ENCODE measurements around the gene FOXP1.

Gene FOXP1

DNA sequence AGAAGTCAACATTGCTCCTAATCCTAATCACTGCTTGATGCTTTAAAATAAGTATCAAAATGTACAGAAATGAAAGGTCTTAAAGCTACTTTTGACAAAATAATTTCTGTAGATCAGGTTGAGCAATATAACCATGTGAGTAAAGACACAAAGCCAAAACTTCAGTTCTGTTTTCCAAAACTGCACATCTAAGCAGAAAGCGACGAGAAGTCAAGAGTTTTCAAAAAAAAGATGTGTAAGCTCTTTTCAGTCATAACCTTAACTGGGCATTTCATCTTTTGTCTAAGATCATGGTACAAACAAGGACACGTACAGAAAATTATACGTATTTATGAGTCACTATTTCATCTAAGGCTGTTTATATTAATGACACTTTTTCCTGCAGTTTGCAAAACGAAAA, 608.8 kb downstream of the FOXP1 start:
- DNase-seq (ENCODE audit: extremely low read depth in 1 of 2, low read depth in 1 of 2) = no peak

DNA sequence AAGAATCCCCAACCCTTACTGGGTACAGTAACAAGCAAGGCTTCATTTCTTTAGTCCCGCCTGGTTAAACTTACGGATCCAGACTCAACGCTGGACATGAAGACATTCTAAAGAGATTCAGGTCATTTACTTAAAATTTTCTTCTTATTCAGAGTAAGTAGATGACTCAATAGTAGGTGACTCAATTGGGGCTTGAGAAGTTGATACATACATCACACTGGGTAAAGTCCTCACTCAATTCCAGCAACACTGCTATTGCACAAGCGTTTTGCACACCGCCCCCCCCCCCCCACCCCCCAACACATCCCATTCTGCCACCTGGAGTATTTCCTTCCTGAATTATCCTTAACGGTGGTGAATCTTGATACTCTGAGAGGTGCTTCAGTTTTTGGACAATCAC, 610.0 kb downstream of the FOXP1 start:
- no peak for DNase-seq (ENCODE audit: extremely low read depth in 1 of 2, low read depth in 1 of 2)

DNA sequence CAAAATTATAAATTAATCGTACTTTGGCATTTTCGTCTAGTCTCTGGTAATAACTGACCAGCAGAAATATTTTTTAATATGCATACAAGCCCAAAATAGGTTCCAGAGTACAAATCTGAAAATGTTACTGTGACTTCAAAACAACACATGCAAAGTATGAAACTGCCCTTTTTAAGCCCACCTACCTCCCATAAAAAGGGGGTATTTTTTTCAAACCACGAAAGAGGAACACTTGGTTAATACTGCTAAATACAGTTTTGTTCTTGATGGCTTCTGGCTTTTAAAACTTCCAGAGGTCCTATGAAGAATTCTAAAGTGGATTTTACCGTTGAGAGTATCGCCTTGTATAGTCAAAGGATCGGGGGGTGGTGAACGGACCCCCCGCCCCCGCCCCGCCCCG, 610.7 kb downstream of the FOXP1 start:
- DNase-seq (ENCODE audit: extremely low read depth in 1 of 2, low read depth in 1 of 2) = no peak

DNA sequence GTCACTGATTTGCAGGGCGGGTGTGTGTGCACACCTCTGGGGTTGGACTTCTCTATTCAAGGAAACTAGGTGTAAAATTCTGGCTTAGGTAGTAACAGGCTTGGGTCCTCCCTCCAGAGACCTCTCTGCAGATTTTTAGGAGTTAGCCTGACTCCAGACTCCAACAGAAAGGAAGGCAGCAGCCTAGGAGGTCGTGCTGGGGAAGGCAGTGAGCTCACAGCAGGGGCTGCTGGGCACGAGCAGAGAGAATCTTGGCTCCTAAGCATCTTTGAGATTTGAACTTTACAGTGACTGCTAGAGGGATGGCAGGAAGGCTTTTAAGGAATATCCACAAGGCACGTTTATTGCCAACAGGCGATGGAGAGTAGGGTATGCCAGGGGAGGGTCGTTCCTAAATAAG, 612.6 kb downstream of the FOXP1 start:
- no peak for DNase-seq (ENCODE audit: extremely low read depth in 1 of 2, low read depth in 1 of 2)

DNA sequence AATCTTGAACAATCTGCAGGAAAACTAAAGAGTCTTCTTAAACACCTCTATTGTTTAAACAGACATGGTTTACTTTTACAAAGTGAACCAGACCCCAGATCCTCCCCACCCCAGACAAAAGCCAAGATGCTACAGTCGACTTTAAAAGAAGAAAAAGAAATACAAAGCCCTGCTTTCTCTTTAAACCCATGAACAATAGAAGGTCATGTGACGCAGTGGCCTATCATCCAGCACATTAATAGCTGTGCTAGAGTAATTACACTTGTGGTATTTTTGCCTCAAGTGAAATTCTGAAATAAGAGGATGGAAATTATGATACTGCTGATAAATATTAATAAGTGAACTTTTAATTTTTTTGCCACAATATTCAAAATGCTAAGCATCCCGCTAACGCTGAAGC, 613.4 kb downstream of the FOXP1 start:
- no peak for DNase-seq (ENCODE audit: extremely low read depth in 1 of 2, low read depth in 1 of 2)

DNA sequence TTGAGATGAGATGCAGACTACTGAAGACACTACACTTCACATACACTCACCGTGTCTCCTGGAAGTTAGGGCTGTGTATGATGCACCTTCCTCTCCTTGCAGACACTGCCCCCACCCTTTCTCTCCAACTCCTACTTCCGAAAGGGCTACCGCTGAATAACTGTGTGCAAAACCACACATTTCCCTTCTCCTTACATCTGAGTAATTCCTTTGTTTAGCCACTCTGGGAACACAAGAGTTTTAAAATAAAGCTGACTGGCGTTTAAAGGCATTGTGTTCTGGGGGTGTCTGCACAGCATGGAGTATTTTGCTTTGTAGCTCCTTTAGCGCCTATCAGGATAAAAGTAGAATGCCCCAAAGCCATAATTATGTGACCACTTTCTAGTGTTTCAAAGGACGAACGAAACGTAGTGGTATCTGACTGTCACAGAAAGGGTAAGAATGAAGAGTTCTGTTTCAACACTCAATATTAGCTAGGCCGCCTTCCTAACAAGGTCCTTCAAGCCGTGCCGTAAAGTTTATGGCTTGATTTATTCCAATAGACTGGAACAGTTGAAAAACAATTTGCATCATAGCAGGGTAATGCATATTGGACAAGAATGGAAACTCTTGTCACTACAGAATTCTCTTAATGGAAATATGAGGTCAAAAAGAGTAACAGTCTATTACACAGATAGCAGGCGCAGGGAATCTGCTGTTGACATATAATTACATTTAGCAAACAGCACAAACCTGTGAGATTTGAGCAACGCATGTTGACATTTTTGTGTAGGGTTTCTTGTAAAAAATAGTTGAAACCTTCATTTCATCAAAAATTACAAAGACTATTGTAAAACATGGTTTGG, 619.9 kb downstream of the FOXP1 start:
- no peak for DNase-seq (ENCODE audit: extremely low read depth in 1 of 2, low read depth in 1 of 2)

DNA sequence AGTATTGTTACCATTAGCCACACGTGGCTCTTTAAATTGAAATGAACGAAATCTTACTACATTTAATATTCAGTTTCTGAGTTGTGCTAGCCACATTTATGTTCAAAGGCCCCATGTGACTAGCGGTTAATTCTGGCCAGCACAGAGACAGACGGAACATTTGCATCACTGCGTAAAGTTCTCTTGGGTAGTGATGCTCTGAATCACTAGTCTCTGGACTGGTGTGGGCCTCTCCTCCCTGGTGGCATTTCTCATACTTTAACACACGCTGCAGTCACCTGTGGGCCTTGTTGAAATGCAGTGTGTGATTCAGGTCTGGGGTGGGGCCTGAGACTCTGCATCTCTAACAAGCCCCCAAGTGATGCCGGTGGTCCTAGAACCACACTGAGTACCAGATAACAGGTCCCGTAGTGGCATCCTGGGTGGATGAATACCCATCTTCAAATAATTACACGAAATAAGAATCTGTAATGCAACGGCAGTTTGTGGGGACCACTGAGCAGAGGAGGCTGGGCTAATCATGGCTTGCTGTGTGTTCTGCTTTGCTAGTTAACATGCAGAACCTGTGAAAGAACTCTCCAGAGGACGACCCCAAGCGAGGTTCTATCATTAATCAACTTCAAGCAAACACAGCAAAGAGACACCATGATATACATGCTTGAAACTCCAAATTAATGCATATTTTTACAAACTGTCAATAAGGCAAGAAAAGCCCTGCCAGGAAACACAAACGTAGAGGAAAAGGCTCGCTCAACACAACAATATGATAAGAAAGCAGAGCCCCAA, 623.8 kb downstream of the FOXP1 start:
- no peak for DNase-seq (ENCODE audit: extremely low read depth in 1 of 2, low read depth in 1 of 2)

DNA sequence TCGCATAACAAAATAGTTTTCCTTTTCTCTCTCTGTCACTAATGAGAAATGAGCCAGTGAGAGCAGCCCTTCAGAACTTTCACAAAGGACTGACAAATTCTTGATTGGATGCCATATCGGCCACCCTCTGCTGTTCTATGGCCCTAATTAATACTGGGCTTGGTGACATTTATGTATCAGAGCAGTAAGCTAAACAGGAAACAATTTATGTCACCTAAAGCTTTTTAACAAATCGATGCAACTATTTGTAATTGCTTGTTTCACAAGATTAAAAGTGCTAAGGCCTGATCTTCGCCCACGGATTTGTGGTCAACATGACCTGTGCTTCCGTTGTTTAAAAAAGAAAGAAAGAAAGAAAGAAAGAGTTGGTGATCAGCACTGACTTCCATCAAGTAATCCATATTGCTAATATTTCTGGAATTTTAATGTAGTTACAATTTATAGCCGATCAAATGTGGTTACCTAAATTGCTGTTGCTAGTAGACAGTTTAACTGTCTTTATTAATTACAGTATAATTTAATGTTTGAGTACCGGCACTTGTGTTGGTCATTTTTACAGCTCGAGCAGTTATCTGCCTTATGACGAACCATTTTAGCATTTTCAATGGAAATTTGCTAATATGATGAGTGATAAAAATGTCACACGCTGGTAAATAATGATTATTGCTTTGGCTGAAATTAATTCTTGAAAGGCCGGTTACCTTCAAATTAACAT, 631.3 kb downstream of the FOXP1 start:
- no peak for DNase-seq (ENCODE audit: extremely low read depth in 1 of 2, low read depth in 1 of 2)

DNA sequence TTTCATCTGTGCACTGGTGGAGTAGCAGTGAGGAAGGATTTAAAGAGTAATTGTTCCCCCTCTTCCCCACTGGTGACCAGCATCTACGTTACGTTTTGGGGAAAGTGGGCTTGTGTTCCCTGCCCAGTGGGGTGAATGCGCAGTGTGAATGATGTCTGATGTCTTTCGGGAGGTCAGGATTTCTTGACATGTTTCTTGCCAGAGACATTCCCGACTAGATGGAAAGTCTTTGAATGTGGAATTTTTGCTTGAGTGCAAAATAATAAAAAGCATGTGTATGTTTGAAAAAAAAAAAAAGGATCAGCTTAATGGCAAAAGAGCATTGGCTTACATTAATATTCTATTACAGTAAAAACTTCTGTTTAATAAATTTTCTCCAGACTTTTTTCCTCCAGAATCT, 632.2 kb downstream of the FOXP1 start:
- no peak for DNase-seq (ENCODE audit: extremely low read depth in 1 of 2, low read depth in 1 of 2)

DNA sequence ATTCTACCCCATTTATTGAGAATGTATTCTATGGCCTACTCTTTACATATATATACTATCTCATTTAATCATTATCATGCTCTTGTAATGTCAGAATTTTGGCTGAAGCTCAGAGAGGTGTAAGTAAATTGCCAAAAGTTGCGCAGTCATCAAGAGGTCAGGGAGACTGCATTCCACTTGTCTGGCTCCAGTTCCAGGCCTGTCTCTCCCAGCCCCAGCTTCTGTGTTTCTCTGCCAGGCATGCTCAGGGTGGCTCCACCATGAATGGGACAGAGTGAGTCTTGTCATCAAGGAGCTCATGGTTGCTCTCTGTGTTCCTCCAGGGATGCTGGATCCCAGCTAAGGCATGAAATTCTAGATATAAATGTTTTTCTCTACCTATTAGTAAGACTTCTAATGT, 635.9 kb downstream of the FOXP1 start:
- DNase-seq (ENCODE audit: extremely low read depth in 1 of 2, low read depth in 1 of 2) = no peak

DNA sequence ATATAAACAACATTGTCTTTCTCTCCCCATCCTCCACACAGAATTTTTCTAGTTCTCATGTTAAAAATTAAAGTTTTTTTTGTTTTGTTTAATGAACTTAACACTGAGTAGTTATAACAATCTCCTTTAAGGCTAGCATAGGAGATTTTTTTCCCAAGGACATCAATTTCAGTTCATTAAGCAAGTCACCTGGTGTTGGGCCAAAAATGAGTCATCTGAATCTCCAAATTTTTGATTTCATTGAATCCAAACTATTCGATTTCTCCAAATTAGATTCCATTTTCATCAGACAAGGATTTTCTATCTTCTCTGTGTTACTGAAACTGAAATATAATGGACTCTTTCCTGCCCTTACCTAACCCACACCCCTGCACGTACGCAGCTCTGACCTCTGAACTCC, 639.6 kb downstream of the FOXP1 start:
- no peak for DNase-seq (ENCODE audit: extremely low read depth in 1 of 2, low read depth in 1 of 2)

DNA sequence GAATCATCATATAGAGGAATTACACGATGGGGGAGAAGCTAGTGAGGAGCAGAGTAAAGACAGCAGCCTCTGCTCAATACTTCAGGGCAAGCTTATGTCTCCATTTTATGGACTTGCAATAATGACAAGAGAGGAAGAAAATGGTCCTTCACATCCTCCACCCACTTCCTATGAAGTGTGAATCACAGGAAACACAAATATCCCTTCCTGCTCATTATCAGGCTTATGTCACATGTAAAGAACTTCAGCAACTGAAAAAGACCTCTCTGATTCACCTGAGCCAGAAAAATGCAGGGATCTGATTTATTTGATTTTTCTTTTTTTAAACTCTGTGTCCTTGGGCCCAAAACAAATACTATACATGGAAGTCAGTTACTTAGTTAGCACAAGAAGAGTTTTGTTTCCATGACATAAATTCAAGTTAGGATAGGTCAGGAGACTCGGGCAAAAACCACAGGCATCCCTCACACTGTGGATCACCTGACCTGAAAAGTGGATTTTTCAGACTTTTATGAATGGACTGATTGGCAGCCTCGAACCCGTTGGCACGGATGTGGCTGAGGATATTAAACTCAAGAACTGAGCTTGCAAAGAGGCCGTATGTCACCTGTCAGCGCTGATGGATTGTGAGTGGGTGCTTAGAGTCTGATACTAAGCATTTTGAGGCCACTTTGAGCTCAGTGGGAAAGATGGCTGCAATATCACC, 650.3 kb downstream of the FOXP1 start:
- no peak for DNase-seq (ENCODE audit: extremely low read depth in 1 of 2, low read depth in 1 of 2)

DNA sequence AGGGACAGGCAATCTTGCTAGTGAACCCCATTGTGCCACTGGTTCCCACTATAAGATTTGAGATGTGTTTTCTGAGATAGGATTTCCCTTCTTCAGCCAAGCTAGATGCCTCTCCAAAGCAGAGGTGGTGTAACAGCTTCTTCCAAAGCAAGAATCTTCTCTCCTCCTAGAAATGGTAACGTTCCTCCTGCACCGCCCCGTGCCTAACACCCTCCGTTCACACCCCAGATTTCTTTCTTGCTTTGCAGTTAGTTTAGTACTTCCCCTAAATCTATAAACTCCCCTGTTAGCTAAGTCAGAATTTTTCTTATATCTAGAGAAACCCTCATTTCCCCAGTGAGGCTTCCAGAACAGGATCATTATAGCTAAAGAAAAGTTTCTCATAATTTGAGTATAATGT, 653.5 kb downstream of the FOXP1 start:
- DNase-seq (ENCODE audit: extremely low read depth in 1 of 2, low read depth in 1 of 2) = no peak

DNA sequence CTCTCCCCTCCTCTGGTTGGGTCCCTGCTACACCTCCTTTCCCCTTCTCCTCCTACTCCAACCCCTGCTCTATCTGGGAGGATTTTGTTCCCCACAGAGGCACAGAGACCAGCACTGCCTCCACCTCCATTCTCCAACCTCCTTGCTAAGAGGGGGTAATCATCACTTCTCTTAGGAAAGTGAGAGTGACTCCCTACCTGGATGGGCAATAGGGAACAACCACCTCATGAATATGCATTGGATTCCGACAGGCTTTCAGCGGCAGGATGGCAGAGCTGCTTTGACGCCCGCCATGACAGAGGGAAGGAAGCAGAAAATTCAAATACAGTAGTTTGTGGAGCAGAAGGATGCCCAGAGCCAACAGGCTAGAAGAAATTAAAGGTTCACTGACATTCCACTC, 656.3 kb downstream of the FOXP1 start:
- no peak for DNase-seq (ENCODE audit: extremely low read depth in 1 of 2, low read depth in 1 of 2)

DNA sequence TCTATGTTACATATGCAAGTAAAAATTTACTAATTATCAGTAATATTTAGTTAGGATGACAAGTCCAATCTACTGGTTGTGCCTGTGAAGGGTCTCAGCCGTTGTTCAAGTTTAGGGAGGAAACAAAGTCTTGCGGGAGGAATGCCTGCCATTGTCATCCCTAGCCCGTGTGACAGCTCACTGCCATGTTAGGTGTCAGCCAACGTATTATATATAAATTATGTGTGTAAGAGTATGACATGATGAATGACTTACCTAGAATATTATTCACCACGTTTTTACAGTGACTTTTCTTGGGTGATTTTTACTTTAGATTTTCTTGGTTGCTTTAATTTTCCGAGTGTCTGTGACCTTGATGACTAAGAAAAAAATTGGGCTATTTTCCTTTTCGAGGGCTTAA, 656.7 kb downstream of the FOXP1 start:
- no peak for DNase-seq (ENCODE audit: extremely low read depth in 1 of 2, low read depth in 1 of 2)

DNA sequence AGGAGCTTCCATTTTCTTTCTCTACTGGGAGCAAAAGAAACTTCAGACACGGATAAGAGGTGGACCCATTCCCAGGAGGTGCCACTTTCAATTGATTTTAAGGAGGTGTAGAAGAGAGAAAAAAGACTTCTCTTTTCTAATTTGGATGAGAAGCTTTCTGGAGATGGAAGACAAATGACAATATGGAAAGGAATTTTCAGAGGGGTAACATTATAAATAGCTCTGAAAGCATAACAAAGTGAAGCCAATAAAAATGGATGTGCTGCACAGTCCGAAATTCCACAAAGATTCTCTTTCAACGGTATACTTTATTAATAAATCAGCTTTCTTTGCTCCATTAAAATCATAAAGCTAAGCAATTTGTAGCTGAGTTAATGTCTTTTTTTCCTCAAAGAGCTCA, 663.9 kb downstream of the FOXP1 start:
- DNase-seq (ENCODE audit: extremely low read depth in 1 of 2, low read depth in 1 of 2) = no peak

DNA sequence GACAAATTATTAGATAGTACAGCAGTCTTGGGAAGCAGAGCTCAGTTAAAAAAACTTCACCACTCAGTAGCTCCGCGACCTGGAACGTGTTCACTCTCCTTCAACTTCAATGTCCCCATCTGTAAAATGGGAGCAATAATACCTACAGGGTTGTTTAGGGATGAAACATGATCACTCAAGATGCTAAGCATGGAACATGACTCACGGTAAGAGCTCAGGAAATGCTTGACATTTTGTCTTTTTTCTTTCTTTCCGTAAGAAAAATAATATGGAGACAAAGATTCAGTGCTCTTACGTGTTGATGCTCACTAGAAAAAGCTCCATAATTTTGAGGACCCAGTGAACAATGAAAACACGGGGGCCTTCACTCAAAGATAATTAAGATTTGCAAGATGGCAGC, 664.4 kb downstream of the FOXP1 start:
- no peak for DNase-seq (ENCODE audit: extremely low read depth in 1 of 2, low read depth in 1 of 2)

DNA sequence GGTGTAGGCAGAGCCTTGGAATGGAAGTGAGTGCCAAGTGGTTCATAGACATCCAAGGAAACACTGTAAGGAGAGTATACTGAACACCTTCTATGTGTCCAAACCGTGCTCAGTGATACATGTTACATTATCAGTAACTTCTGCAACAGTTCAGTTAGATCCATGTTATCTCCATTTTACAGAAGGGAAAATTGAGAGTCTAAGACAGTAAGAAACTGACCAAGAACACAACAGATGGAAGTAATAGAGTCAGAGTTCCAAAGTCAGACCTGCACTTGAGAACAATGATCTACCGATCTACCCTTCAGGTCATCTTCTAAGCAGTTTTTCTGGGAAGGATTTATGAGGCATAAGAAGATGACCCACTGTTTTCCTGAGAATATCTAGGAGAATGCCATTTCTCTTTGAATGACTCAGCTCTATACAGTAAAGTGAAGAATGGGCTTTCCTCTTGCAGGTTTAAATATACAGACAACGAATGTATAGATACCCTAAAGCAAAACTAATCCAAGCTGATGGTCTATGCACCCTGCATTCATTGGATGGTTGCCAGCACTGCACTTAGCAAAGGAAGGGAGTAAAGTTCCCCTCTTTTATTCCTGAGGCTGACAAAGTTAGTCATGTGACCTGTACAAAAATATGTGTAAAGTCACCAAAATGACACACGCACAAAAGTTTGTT, 667.0 kb downstream of the FOXP1 start:
- no peak for DNase-seq (ENCODE audit: extremely low read depth in 1 of 2, low read depth in 1 of 2)

DNA sequence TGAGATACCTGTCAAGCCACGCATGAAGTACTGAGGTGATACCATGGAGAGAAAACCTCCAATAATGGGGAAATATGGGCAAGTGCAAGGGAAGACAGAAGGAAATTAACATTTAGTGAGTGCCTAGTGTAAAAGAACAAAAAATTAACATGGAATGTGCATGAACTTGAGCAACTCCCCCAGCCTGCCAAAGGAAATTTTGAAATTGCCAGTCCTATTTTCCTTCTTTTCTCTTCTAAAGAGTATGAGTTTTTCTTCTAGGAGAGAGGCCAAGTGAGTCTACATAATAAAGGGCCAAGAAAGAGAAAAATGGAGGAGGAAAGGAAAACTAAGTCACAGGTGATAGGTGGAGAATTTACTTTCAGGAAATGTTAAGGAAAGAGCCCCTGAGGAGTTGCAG, 668.7 kb downstream of the FOXP1 start:
- no peak for DNase-seq (ENCODE audit: extremely low read depth in 1 of 2, low read depth in 1 of 2)

DNA sequence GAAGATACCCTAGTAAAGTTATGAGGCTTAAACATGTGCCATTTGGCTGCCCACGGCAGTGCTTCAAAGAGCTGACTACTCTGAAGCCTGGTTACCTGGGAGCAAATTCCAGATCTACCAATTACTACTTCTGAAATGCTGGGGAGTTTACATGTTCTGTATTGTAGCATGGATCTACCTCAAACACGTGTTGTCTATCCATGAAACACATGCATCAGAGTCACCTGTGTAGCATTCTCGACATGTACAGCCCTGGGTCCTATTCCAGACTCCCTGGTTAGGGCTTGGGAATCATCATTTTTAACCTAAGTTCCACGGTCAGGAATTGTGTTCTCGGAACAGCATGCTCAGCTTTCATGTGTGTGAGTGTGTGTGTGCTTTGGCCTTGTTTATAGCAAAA, 671.8 kb downstream of the FOXP1 start:
- no peak for DNase-seq (ENCODE audit: extremely low read depth in 1 of 2, low read depth in 1 of 2)

DNA sequence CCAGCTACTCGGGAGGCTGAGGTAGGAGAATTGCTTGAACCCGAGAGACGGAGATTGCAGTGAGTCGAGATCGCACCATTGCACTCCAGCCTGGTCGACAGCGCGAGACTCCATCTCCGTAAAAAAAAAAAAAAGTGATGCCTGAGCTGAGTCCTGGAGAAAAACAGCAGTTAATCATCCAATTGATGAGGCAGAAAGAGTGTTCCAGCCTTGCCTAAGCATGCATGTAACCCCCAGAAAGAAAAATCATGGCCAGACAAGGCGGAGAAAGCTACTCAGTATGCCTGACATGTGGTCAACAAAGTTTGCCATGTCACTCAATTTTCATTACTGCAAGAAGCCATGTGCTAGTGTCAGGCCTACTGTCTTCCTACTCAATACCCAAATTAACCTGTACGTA, 678.0 kb downstream of the FOXP1 start:
- no peak for DNase-seq (ENCODE audit: extremely low read depth in 1 of 2, low read depth in 1 of 2)
